GM12891 (cell line): ENCODE data around the gene MAD1L1.

ENCODE experiments used
- PAX5 ChIP-seq: IDR thresholded peaks from 2 replicates; pipeline ENCODE4 v1.6.1; 2011; ENCODE audit warnings: low read length, moderate library complexity, mild to moderate bottlenecking; ENCODE audit not compliant: insufficient read depth, severe bottlenecking
- POLR2A ChIP-seq: IDR thresholded peaks from 2 replicates; pipeline ENCODE4 v1.6.1; 2011; ENCODE audit warnings: low read depth, low read length, control low read depth
- POLR2AphosphoS5 ChIP-seq: IDR thresholded peaks from 2 replicates; pipeline ENCODE4 v1.6.1; 2011; ENCODE audit warnings: low read depth, low read length, control low read depth
- SPI1 ChIP-seq: IDR thresholded peaks from 2 replicates; pipeline ENCODE4 v1.6.1; 2011; ENCODE audit warnings: low read depth, low read length, control low read depth
- TAF1 ChIP-seq: IDR thresholded peaks from 2 replicates; pipeline ENCODE4 v1.6.1; 2011; ENCODE audit warnings: low read depth, low read length, control low read depth

DNA sequence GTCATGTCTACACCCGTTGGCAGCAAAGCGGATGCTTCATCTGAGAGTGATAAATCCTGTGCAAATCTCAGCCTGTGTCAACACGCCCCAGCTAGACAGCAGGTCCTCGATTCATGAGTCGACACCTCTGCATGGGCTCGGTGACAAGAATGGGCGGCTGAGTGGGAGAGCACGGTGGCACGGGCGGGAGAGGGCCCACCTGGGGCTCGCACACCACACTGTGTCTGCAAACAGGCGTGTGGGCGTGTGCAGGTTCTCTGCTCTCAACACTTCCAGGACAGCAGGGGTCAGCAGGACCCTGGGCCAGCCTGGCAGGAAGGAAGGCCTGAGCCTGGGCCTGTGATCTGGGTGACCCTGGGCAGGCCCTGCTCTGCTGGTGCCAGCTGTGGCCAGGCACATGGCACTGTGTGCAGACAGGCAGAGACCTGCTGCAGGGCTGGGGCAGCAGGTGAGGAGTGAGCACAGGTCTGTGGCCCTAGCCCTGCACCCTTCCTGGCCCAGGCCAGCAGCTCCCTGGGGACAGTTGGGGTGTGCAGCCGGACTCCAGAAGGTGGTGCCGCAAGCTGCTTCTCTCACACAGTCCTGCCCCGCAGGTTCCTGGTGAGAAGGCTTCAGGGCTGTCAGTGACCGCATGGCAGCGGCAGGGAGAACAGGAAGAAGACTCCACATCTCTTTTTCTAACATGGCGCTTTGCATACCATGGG, 346.2 kb downstream of the MAD1L1 start:
- TF ChIP-seq POLR2AphosphoS5, result no peak
- no peak for TF ChIP-seq POLR2A
- no peak for TF ChIP-seq SPI1
- no peak for TF ChIP-seq PAX5
- TF ChIP-seq TAF1, result no peak
